IPS-18a (cell line): ENCODE data around the gene C1orf21.

Experiments
- H3K27ac ChIP-seq: one replicate; pipeline ENCODE4 v1.5.1; 2013; ENCODE audit warnings: low read length
- H3K27me3 ChIP-seq: one replicate; pipeline ENCODE4 v1.6.1; 2013; ENCODE audit warnings: mild to moderate bottlenecking, low read length; ENCODE audit not compliant: control insufficient read depth, insufficient read depth
- H3K36me3 ChIP-seq: one replicate; pipeline ENCODE4 v1.6.1; 2013; ENCODE audit warnings: low read depth, low read length; ENCODE audit not compliant: control insufficient read depth
- H3K4me1 ChIP-seq: one replicate; pipeline ENCODE4 v1.6.1; 2013; ENCODE audit warnings: low read depth, low read length; ENCODE audit not compliant: control insufficient read depth
- H3K4me3 ChIP-seq: one replicate; pipeline ENCODE4 v1.5.1; 2013; ENCODE audit warnings: low read length
- H3K9ac ChIP-seq: one replicate; pipeline ENCODE4 v1.6.1; 2013; ENCODE audit warnings: mild to moderate bottlenecking, low read length, moderate library complexity
- H3K9me3 ChIP-seq: one replicate; pipeline ENCODE4 v1.6.1; 2013; ENCODE audit warnings: low read depth, low read length; ENCODE audit not compliant: control insufficient read depth

The C1orf21 gene

GRCh38 chr1:184627007-184627341 lies 240.1 kb downstream of the C1orf21 start:
- no peak overlapping the region for H3K27ac ChIP-seq
- H3K27me3 ChIP-seq, result no peaks in the 10 kb centered on the region
- H3K9me3 ChIP-seq, result no peaks in the 10 kb centered on the region
- H3K4me3 ChIP-seq, result no peak overlapping the region
- no peaks in the 10 kb centered on the region for H3K4me1 ChIP-seq
- H3K9ac ChIP-seq, result no peak overlapping the region
- no peaks in the 10 kb centered on the region for H3K36me3 ChIP-seq

DNA sequence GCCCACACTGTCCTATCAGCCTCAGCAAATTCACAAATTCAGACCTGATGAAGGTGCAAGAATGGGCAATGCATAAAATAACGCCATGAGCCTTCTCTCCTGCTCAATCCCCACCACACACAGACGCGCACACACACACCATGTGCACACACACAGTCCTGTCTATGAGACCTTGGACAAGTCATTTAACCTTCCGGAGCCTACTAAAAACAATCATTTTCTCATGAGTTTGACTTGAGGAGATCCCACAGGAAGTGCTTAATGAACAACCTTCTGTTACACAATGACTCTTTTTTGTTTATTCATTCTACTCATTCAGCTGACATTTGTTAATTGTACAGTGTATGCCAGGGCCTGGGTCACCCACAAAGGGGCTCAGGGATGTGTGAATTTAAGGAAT lies 242.4 kb downstream of the C1orf21 start:
- H3K4me3 ChIP-seq, result no peak overlapping the region
- H3K27me3 ChIP-seq, result no peaks in the 10 kb centered on the region
- no peak overlapping the region for H3K27ac ChIP-seq
- H3K4me1 ChIP-seq, result no peaks in the 10 kb centered on the region
- no peaks in the 10 kb centered on the region for H3K36me3 ChIP-seq
- H3K9ac ChIP-seq, result no peak overlapping the region
- no peaks in the 10 kb centered on the region for H3K9me3 ChIP-seq

- no peak overlapping the region for H3K9ac ChIP-seq
- no peaks in the 10 kb centered on the region for H3K36me3 ChIP-seq
- no peak overlapping the region for H3K27ac ChIP-seq
- no peaks in the 10 kb centered on the region for H3K9me3 ChIP-seq
- H3K4me1 ChIP-seq, result no peaks in the 10 kb centered on the region
- no peaks in the 10 kb centered on the region for H3K27me3 ChIP-seq
- H3K4me3 ChIP-seq, result no peak overlapping the region
Observed at GRCh38 chr1:184630679-184631060, 243.8 kb downstream of the C1orf21 start.

GRCh38 chr1:184632415-184633175 lies 245.8 kb downstream of the C1orf21 start:
- H3K36me3 ChIP-seq, result no peaks in the 10 kb centered on the region
- H3K9ac ChIP-seq, result no peak overlapping the region
- H3K9me3 ChIP-seq, result no peaks in the 10 kb centered on the region
- no peaks in the 10 kb centered on the region for H3K4me1 ChIP-seq
- H3K27me3 ChIP-seq, result no peaks in the 10 kb centered on the region
- H3K27ac ChIP-seq, result no peak overlapping the region
- H3K4me3 ChIP-seq, result no peak overlapping the region

DNA sequence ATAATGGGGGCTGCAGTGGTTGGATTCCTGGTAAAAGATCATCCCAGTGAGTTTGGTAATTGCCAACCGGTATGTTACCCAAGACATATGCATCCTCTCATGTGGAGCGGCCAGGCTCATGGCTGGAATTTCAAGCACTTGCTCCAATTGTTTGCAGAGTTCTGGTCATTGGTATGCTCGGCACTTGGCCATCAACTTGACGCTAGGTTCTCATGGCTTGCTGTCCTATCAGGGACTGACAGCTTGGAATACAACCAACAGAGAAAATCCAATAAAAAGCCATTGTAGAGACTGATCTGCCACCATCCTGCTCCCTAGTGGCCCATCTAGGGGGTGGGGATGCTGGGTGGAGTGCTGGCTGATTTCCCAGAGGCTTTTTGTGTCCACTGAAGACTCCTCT lies 247.0 kb downstream of the C1orf21 start:
- Histone ChIP-seq H3K27ac (no peak overlapping the region), H3K9ac (no peak overlapping the region), H3K27me3 (no peaks in the 10 kb centered on the region), H3K36me3 (no peaks in the 10 kb centered on the region), H3K4me1 (no peaks in the 10 kb centered on the region), H3K4me3 (no peak overlapping the region), H3K9me3 (no peaks in the 10 kb centered on the region)

DNA sequence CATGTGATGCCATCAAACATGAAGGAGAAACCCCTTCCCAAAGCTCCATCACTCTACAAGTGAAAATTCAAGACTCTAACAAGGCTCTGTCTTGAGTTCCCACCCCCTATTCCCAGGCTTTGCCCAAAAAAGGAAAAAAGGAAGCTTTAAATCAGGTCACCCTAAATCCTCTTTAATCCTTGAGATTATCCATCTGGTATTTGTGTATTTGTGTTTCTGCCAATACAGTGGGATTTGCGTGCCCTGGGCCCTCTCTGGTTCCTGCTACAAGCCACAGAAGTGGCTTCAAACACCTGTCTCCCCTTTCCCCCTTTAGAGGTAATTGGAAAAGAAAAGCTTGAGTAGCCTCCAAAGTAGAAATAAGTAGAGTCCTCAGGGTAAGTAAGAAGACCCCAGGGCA lies 247.5 kb downstream of the C1orf21 start:
- no peak overlapping the region for H3K4me3 ChIP-seq

GRCh38 chr1:184635347-184635979 lies 248.6 kb downstream of the C1orf21 start:
- Histone ChIP-seq H3K4me1 (no peaks in the 10 kb centered on the region), H3K4me3 (no peak overlapping the region), H3K27me3 (no peaks in the 10 kb centered on the region), H3K36me3 (no peaks in the 10 kb centered on the region), H3K27ac (no peak overlapping the region), H3K9me3 (no peaks in the 10 kb centered on the region), H3K9ac (no peak overlapping the region)

More for the DNA sequence above, 247.5 kb downstream of the C1orf21 start:
- H3K27ac ChIP-seq, result no peak overlapping the region
- H3K4me1 ChIP-seq, result no peaks in the 10 kb centered on the region
- no peaks in the 10 kb centered on the region for H3K36me3 ChIP-seq
- H3K9ac ChIP-seq, result no peak overlapping the region
- H3K27me3 ChIP-seq, result no peaks in the 10 kb centered on the region
- H3K9me3 ChIP-seq, result no peaks in the 10 kb centered on the region

GRCh38 chr1:184635980-184636431 lies 249.2 kb downstream of the C1orf21 start:
- Histone ChIP-seq H3K9me3 (no peaks in the 10 kb centered on the region), H3K4me3 (no peak overlapping the region), H3K36me3 (no peaks in the 10 kb centered on the region), H3K4me1 (no peaks in the 10 kb centered on the region), H3K9ac (no peak overlapping the region), H3K27ac (no peak overlapping the region), H3K27me3 (no peaks in the 10 kb centered on the region)

DNA sequence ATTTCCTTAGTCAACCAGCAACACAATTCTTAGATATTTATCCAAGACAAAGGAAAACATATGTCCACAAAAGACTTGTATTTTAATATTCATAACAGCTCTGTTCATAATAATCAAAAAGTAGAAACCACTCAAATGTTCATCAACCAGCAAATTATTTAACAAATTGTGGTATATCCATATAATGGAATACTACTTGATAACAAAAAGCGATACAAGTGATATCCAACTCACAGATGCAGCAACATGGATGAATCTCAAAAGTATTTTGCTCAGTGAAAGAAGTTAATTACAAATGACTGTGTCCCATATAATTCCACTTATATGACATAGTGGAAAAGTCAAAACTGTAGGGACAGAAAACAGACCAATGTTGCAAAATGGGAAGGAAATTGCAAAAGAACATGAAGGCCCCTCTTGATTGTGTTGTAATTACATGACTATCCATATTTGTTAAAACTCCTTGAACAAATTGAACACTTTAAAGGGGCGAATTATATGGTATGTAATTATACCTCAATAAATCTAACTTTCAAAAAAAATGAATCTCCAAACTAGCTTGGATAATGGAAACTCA lies 250.9 kb downstream of the C1orf21 start:
- H3K9me3 ChIP-seq, result no peaks in the 10 kb centered on the region
- H3K36me3 ChIP-seq, result no peaks in the 10 kb centered on the region
- no peak overlapping the region for H3K27ac ChIP-seq
- no peaks in the 10 kb centered on the region for H3K4me1 ChIP-seq
- H3K9ac ChIP-seq, result no peak overlapping the region
- no peaks in the 10 kb centered on the region for H3K27me3 ChIP-seq
- no peak overlapping the region for H3K4me3 ChIP-seq

DNA sequence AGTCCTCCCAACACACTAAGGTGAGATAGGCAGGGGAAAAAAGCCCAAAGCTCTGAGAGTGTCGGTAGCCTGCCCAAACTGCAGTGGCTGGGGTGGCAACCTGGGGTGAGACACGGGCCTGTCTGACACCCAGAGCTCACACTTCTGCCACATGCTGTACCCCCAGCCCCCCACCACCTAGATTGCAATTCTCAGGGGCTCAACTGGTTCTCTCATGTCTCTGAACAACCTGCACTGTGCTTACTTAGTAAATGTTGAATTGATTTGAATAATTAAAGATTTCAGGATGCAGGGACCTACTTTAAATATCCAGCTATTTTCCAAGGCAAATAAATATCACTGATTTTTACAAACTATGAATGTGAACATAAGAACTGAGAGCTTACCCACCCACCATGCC lies 252.4 kb downstream of the C1orf21 start:
- H3K36me3 ChIP-seq, result no peaks in the 10 kb centered on the region
- no peaks in the 10 kb centered on the region for H3K4me1 ChIP-seq
- H3K27me3 ChIP-seq, result no peaks in the 10 kb centered on the region
- no peaks in the 10 kb centered on the region for H3K9me3 ChIP-seq
- no peak overlapping the region for H3K4me3 ChIP-seq
- no peak overlapping the region for H3K9ac ChIP-seq
- H3K27ac ChIP-seq, result no peak overlapping the region

GRCh38 chr1:184640505-184640904 lies 253.7 kb downstream of the C1orf21 start:
- Histone ChIP-seq H3K36me3 (no peaks in the 10 kb centered on the region), H3K27me3 (no peaks in the 10 kb centered on the region), H3K4me1 (no peaks in the 10 kb centered on the region), H3K4me3 (no peak overlapping the region), H3K9ac (no peak overlapping the region), H3K27ac (no peak overlapping the region), H3K9me3 (no peaks in the 10 kb centered on the region)

DNA sequence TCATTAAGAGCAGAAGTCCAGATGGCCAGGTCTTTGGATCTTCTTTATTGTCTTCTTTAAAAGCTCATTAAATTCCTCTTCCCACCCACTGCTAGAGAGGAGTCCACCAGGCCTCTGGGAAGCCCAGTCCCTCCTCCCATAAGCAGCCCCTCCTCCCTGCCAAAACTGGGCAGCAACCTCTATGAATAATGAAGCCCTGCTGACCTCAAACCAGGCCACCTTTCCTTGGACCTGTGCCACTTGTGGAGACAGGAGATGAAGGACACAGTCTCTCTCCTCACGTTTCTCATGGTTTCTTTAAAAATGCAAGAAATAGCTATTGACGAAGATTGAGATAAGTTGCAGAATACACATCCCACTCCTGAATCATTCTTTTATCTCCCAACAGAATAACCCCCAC lies 255.1 kb downstream of the C1orf21 start:
- H3K36me3 ChIP-seq, result no peaks in the 10 kb centered on the region
- H3K4me1 ChIP-seq, result no peaks in the 10 kb centered on the region
- H3K27me3 ChIP-seq, result no peaks in the 10 kb centered on the region
- H3K4me3 ChIP-seq, result no peak overlapping the region
- no peak overlapping the region for H3K9ac ChIP-seq
- H3K27ac ChIP-seq, result no peak overlapping the region
- no peaks in the 10 kb centered on the region for H3K9me3 ChIP-seq
